Adrenal gland (tissue), 12 donors: Measurements from ENCODE around the gene FMNL2. TPM values are rescaled to one million over a fixed set of nuclear protein-coding genes. Genes with fewer than 3 reads are reported as not detected.
A peak's percentile ranks its signal among the peaks of the same experiment; 100 is the strongest.

Experiments used
- DNase-seq, 7 donors: peaks; one replicate each; pipeline ENCODE4 v3.0.0-alpha.2; 2019 to 2020
- H3K27ac ChIP-seq, 5 donors: fragments of 200-600 bp; sonication (generic) in 4 of 5; 1 replicate in 3 of 5; 2 replicates in 2 of 5; pipeline versions ENCODE4 v1.5.1 to v1.8.0; 2016 to 2020; ENCODE audit warnings: mild to moderate bottlenecking in 1 of 5
- H3K27me3 ChIP-seq: fragments of 200-600 bp; 2 replicates; pipeline ENCODE4 v1.8.0; 2021
- H3K36me3 ChIP-seq, 2 donors: fragments of 200-600 bp; replicated peaks in 1 of 2; 1 replicate in 1 of 2; 2 replicates in 1 of 2; pipeline versions ENCODE4 v1.5.1 to v1.8.0; 2018 to 2022
- H3K4me1 ChIP-seq, 2 donors: fragments of 200-600 bp; replicated peaks in 1 of 2; 1 replicate in 1 of 2; 2 replicates in 1 of 2; pipeline versions ENCODE4 v1.5.1 to v1.8.0; 2018 to 2021
- H3K4me3 ChIP-seq, 4 donors: fragments of 200-600 bp; sonication (generic) in 3 of 4; one replicate each; pipeline ENCODE4 v1.5.1; 2016 to 2018
- H3K9me3 ChIP-seq, 3 donors: fragments of 200-600 bp; sonication (generic) in 1 of 3; replicated peaks in 1 of 3; 1 replicate in 2 of 3; 2 replicates in 1 of 3; pipeline versions ENCODE4 v1.5.1 to v1.8.0; 2016 to 2021
- CTCF ChIP-seq, 6 experiments: fragments of 450-650 bp in 4 of 6; fragments of 200-600 bp in 2 of 6; sonication (generic) in 1 of 6; IDR thresholded peaks; 1 replicate in 5 of 6; 2 replicates in 1 of 6; pipeline versions ENCODE4 v1.5.1 to v1.8.0; 2016 to 2021; ENCODE audit warnings: antibody characterized with exemption in 6 of 6, mild to moderate bottlenecking in 2 of 6, moderate library complexity in 1 of 6
- POLR2A ChIP-seq, 2 donors: fragments of 450-650 bp; IDR thresholded peaks; one replicate each; pipeline ENCODE4 v1.6.1; 2017; ENCODE audit warnings: antibody characterized with exemption in 2 of 2, mild to moderate bottlenecking in 2 of 2, moderate library complexity in 1 of 2
- WGBS, 4 donors: extraction: QIAGEN DNeasy Blood & Tissue Kit in 2 of 4; methylation state at CpG; one replicate each; pipeline versions ENCODE4 v1.1.5 to v1.1.7; 2013 to 2017; 5-methylcytosine and 5-hydroxymethylcytosine counted together
- intact Hi-C, 2 donors: fragments of 100-400 bp; cut with DNase I; formaldehyde crosslinking; loops; one replicate each; pipeline versions ENCODE4 v1.14.1 to v1.15.0; 2022 to 2023
- polyA plus RNA-seq, 3 donors: library from polyadenylated mRNA; stranded (reverse); fragments of 200-250 nt in 2 of 3; fragments of 350-450 nt in 1 of 3; fragmentation: Illumina TruSeq in 1 of 3; extraction: RNeasy Lipid Tissue Mini Kit (QIAGEN cat#74804) in 1 of 3; gene quantifications; one replicate each; pipeline ENCODE4 v1.2.3, GENCODE V29; 2013 to 2014
- total RNA-seq, 9 donors: library from RNA; depleted of rRNA in 4 of 9; stranded (reverse); fragments of >200 nt in 4 of 9; fragments of 120-200 nt in 1 of 9; fragmentation: NEBNext Ultra II Directional in 1 of 9; extraction: Animal tissue kit (Norgen Biotek cat#: 25700) in 1 of 9; gene quantifications; one replicate each; pipeline versions ENCODE4 v1.1.0 to v1.2.4, GENCODE V29; 2013 to 2023
- donor health status: healthy with polysubstance abuse.
- donor health status: Bipolar disorder and iron deficiency.
- donor health status: DM: yes; HTN: yes; CAD: no.
- donor health status: DM: no; HTN: no; CAD: no.
- donor health status: DM: no; HTN: no; CAD: no.
- donor health status: DM: yes; HTN: yes; CAD: no.

The FMNL2 gene
- total and polyA plus RNA-seq, 12 donors: 23.5 to 54.2 (median 36.7) TPM

- Histone ChIP-seq H3K27me3 (no peaks in the 10 kb centered on the region), H3K4me3 (no peak overlapping the region), H3K36me3 (no peaks in the 10 kb centered on the region), H3K9me3 (no peaks in the 10 kb centered on the region), H3K4me1 (peaks cover 8 to 32% of the 10 kb centered on the region in 2 donors), H3K27ac (peak overlapping the region in 1 of 5 donors; percentile 22)
- intact Hi-C loops: no loop called here
- TF ChIP-seq CTCF (IDR thresholded peaks at IDR 0.05) (no peak), POLR2A (IDR thresholded peaks at IDR 0.05) (no peak)
- 54 to 66% (median 57%) methylated on average over 9 of the region's 9 CpGs for WGBS, 4 donors
- no peak for DNase-seq
Measured at GRCh38 chr2:152367547-152368390, 32.8 kb downstream of the FMNL2 start.

DNA sequence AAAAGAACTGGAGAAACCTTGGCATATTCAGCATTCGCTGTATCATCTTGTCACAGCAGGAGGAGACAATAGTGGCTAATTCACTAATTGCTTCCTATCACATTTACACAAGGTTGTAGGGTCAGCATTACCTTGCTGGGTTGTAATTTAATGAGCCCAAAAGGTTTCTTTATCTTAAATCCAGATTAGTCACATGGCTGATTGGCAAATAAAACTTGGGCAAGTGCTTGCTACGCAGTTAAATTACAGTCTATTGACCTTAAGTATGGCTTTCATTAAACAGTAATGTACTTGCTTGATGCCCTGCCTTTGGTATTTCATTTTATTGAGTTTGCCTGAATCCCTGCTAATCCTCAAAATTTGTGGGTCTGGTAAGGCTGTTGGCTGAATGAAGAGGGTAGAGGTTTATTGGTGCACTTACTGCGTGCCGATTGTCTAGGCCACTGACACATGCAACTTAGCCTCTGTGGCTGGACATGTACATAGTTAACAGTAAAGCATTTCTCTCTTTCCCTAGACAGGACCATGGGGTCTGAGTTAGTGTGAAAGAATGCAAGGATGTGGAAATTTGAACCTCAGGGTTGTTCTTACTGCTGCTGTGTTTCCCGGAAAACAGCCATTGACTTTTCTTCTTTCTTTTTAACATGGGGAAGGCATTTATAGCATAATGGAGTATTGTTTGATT lies 34.3 kb downstream of the FMNL2 start:
- Histone ChIP-seq H3K36me3 (no peaks in the 10 kb centered on the region), H3K27me3 (no peaks in the 10 kb centered on the region), H3K4me3 (no peak overlapping the region), H3K9me3 (no peaks in the 10 kb centered on the region), H3K27ac (peak overlapping the region in 1 of 5 donors; percentile 51), H3K4me1 (peaks cover 8 to 35% of the 10 kb centered on the region in 2 donors)
- intact Hi-C loops: no loop called here
- no peak for DNase-seq
- no peak for TF ChIP-seq CTCF (IDR thresholded peaks at IDR 0.05)
- TF ChIP-seq POLR2A (IDR thresholded peaks at IDR 0.05): no peak
- WGBS, 4 donors: 77 to 83% (median 82%) methylated on average over 5 of the region's 5 CpGs

DNA sequence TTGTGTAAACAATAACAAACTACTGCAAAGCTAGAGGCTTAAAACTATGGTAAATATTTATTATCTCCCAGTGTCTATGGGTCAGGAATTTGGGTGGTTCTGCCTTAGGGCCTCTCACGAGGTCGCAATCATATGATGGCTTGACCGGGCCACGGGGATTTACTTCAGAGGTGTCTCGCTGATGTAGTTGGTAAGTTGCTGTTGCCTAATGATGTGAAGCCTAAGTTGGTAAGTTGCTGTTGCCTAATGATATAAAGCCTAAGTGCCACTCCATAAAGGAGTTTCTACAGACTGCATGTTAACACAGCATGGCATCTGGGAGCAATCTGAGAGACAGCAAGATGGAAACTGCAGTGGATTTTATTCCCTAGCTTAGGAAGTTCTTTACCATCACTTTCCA lies 35.8 kb downstream of the FMNL2 start:
- H3K9me3 ChIP-seq: no peaks in the 10 kb centered on the region
- H3K4me3 ChIP-seq: no peak overlapping the region
- H3K27me3 ChIP-seq: no peaks in the 10 kb centered on the region
- H3K4me1 ChIP-seq: peaks cover 8 to 35% of the 10 kb centered on the region in 2 donors
- intact Hi-C loops: no loop called here
- H3K36me3 ChIP-seq: no peaks in the 10 kb centered on the region
- no peak for TF ChIP-seq POLR2A (IDR thresholded peaks at IDR 0.05)
- TF ChIP-seq CTCF (IDR thresholded peaks at IDR 0.05): no peak
- H3K27ac ChIP-seq: no peak overlapping the region
- 88 to 96% (median 90%) methylated on average over 5 of the region's 5 CpGs for WGBS, 4 donors
- no peak for DNase-seq

DNA sequence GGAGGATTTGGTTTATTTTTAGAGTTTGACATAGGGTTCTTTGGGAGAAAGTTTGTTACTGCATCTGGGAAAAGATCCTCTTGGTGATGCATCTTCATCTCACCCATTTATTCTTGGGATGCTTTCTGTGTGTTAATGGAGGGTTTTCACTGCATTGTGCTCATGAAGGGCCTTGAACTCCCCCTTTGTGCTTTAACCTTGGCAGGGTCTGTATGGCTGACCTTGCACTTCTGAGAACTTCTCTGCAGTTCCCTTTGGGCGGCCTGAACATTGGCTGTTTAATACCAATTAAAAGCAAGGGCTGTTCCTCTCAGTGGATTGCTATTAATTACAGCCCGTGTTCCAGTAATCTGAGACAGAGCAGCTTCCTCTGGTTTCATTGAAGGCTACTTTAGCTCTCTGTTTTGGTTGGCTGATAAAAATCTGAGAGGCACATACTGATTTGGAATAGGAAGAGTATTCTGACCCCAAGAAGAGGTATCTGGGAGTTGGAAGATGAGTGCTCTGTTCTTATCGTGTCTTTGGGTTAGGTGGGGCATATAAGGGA lies 37.5 kb downstream of the FMNL2 start:
- no peak overlapping the region for H3K27ac ChIP-seq
- H3K4me3 ChIP-seq: no peak overlapping the region
- no peaks in the 10 kb centered on the region for H3K9me3 ChIP-seq
- 17 to 22% (median 21%) methylated on average over 3 of the region's 3 CpGs for WGBS, 4 donors
- TF ChIP-seq CTCF (IDR thresholded peaks at IDR 0.05) (no peak), POLR2A (IDR thresholded peaks at IDR 0.05) (no peak)
- intact Hi-C loops: no loop called here
- no peaks in the 10 kb centered on the region for H3K27me3 ChIP-seq
- no peaks in the 10 kb centered on the region for H3K36me3 ChIP-seq
- peaks cover 11 to 34% of the 10 kb centered on the region in 2 donors for H3K4me1 ChIP-seq
- DNase-seq: no peak
